SU-DHL-6 (cell line): Measurements from ENCODE around the gene P2RY6.

Source experiments
- H2AFZ ChIP-seq: fragments of 200-600 bp; sonication (generic); 2 replicates; pipeline ENCODE4 v1.6.1; 2014; ENCODE audit warnings: low read depth, mild to moderate bottlenecking, moderate library complexity, mixed read lengths, antibody characterized with exemption, low read length; ENCODE audit not compliant: severe bottlenecking
- H3F3A ChIP-seq: fragments of 200-600 bp; shearing (Covaris generic); 2 replicates; pipeline ENCODE4 v1.6.0; 2016; ENCODE audit warnings: antibody characterized with exemption, mild to moderate bottlenecking; ENCODE audit not compliant: insufficient read depth
- H3K27ac ChIP-seq: fragments of 200-600 bp; sonication (generic); 2 replicates; pipeline ENCODE4 v1.5.1; 2016; ENCODE audit warnings: low read depth, mild to moderate bottlenecking, low read length, moderate library complexity, mixed read lengths
- H3K27me3 ChIP-seq: fragments of 200-600 bp; sonication (generic), shearing (Covaris generic); 2 replicates; pipeline ENCODE4 v1.6.0; 2014; ENCODE audit warnings: mild to moderate bottlenecking, low read length
- H3K36me3 ChIP-seq: fragments of 200-600 bp; sonication (generic); 2 replicates; pipeline ENCODE4 v1.6.1; 2014; ENCODE audit warnings: mild to moderate bottlenecking, low read length, mixed read lengths
- H3K4me2 ChIP-seq: fragments of 300-600, 200-600 bp; shearing (Covaris generic), sonication (generic); 2 replicates; pipeline ENCODE4 v1.6.0; 2014; ENCODE audit warnings: low read length, low read depth, mild to moderate bottlenecking; ENCODE audit not compliant: poor library complexity, severe bottlenecking
- H3K4me3 ChIP-seq: fragments of 200-600 bp; sonication (generic); 2 replicates; pipeline ENCODE4 v1.5.1; 2014; ENCODE audit warnings: antibody characterized with exemption, low read length, mild to moderate bottlenecking, mixed read lengths; ENCODE audit not compliant: insufficient read depth, poor library complexity, severe bottlenecking
- H3K79me2 ChIP-seq: fragments of 200-600 bp; sonication (generic); 2 replicates; pipeline ENCODE4 v1.6.1; 2014; ENCODE audit warnings: mild to moderate bottlenecking, low read length, moderate library complexity; ENCODE audit not compliant: insufficient read depth
- H3K9ac ChIP-seq: fragments of 200-600 bp; sonication (generic); 2 replicates; pipeline ENCODE4 v1.7.0; 2014; ENCODE audit warnings: mild to moderate bottlenecking, low read length
- H3K9me2 ChIP-seq: fragments of 200-600 bp; sonication (generic); replicated peaks from 2 replicates; pipeline ENCODE4 v1.6.1; 2014; ENCODE audit warnings: low read length; ENCODE audit not compliant: insufficient read depth
- H3K9me3 ChIP-seq: fragments of 200-600 bp; sonication (generic); 2 replicates; pipeline ENCODE4 v1.6.1; 2014; ENCODE audit warnings: low read length, mixed read lengths; ENCODE audit not compliant: insufficient read depth
- H4K20me1 ChIP-seq: fragments of 200-600 bp; sonication (generic); 2 replicates; pipeline ENCODE4 v1.6.1; 2014; ENCODE audit warnings: low read depth, mild to moderate bottlenecking, antibody characterized with exemption, low read length, moderate library complexity, mixed read lengths
- EZH2phosphoT487 ChIP-seq: fragments of 200-600 bp; sonication (generic), shearing (Covaris generic); conservative IDR thresholded peaks from 2 replicates; pipeline ENCODE4 v1.6.1; 2018; ENCODE audit warnings: mild to moderate bottlenecking, antibody characterized with exemption, low read length, moderate library complexity, mixed read lengths
- TF ChIP-seq, protein P1 (sequence below): fragments of 200-600 bp; sonication (generic); IDR thresholded peaks from one replicate; pipeline ENCODE4 v1.5.1; 2017; ENCODE audit warnings: antibody characterized with exemption, mild to moderate bottlenecking, low read length, moderate library complexity; ENCODE audit not compliant: insufficient read depth, poor library complexity, severe bottlenecking

The P2RY6 gene

GRCh38 chr11:73343076-73343873 is 71.1 kb downstream of the P2RY6 start:
- Histone ChIP-seq H2AFZ (no peak overlapping the region), H3K36me3 (no peaks in the 10 kb centered on the region), H3K9me2 (no peaks in the 10 kb centered on the region), H3K4me2 (no peak overlapping the region), H3K27me3 (no peaks in the 10 kb centered on the region), H3K9me3 (no peaks in the 10 kb centered on the region), H3F3A (no peaks in the 10 kb centered on the region), H4K20me1 (no peaks in the 10 kb centered on the region), H3K4me3 (no peak overlapping the region), H3K79me2 (no peaks in the 10 kb centered on the region), H3K27ac (no peak overlapping the region), H3K9ac (no peak overlapping the region)
- no peak for TF ChIP-seq EZH2phosphoT487
- TF ChIP-seq, protein P1, sequence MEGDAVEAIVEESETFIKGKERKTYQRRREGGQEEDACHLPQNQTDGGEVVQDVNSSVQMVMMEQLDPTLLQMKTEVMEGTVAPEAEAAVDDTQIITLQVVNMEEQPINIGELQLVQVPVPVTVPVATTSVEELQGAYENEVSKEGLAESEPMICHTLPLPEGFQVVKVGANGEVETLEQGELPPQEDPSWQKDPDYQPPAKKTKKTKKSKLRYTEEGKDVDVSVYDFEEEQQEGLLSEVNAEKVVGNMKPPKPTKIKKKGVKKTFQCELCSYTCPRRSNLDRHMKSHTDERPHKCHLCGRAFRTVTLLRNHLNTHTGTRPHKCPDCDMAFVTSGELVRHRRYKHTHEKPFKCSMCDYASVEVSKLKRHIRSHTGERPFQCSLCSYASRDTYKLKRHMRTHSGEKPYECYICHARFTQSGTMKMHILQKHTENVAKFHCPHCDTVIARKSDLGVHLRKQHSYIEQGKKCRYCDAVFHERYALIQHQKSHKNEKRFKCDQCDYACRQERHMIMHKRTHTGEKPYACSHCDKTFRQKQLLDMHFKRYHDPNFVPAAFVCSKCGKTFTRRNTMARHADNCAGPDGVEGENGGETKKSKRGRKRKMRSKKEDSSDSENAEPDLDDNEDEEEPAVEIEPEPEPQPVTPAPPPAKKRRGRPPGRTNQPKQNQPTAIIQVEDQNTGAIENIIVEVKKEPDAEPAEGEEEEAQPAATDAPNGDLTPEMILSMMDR = no peak

- no peaks in the 10 kb centered on the region for H3K9me3 ChIP-seq
- H3K27ac ChIP-seq = no peak overlapping the region
- no peak overlapping the region for H3K4me3 ChIP-seq
- H3K9ac ChIP-seq = no peak overlapping the region
- H4K20me1 ChIP-seq = no peaks in the 10 kb centered on the region
- no peaks in the 10 kb centered on the region for H3F3A ChIP-seq
- H2AFZ ChIP-seq = no peak overlapping the region
- H3K27me3 ChIP-seq = no peaks in the 10 kb centered on the region
- H3K9me2 ChIP-seq = no peaks in the 10 kb centered on the region
- no peaks in the 10 kb centered on the region for H3K36me3 ChIP-seq
- TF ChIP-seq, protein P1 = no peak
- TF ChIP-seq EZH2phosphoT487 = no peak
- no peaks in the 10 kb centered on the region for H3K79me2 ChIP-seq
- H3K4me2 ChIP-seq = no peak overlapping the region
Measured at GRCh38 chr11:73344191-73344607, 72.1 kb downstream of the P2RY6 start.

GRCh38 chr11:73345481-73346160 is 73.5 kb downstream of the P2RY6 start:
- Histone ChIP-seq H3K4me3 (no peak overlapping the region), H3K27me3 (no peaks in the 10 kb centered on the region), H4K20me1 (no peaks in the 10 kb centered on the region), H3K27ac (no peak overlapping the region), H3K9me2 (no peaks in the 10 kb centered on the region), H3F3A (no peaks in the 10 kb centered on the region), H3K36me3 (no peaks in the 10 kb centered on the region), H3K9me3 (no peaks in the 10 kb centered on the region), H3K9ac (no peak overlapping the region), H2AFZ (no peak overlapping the region), H3K4me2 (no peak overlapping the region), H3K79me2 (no peaks in the 10 kb centered on the region)
- TF ChIP-seq EZH2phosphoT487 = no peak
- TF ChIP-seq, protein P1 = no peak
